Smooth muscle cell (in vitro differentiated cells): Measurements from ENCODE around the gene TBX5. TPM values are rescaled to one million over a fixed set of nuclear protein-coding genes. Genes with fewer than 3 reads are reported as not detected.

ENCODE experiments used
- DNase-seq: peaks from one replicate; lab custom pipeline; 2025; ENCODE audit not compliant: unreplicated experiment; lab: John Stamatoyannopoulos, UW
- H2AFZ ChIP-seq: fragments of 200-600 bp; sonication (generic); 2 replicates; pipeline ENCODE4 v1.6.0; 2016; ENCODE audit warnings: antibody characterized with exemption, low read depth, mild to moderate bottlenecking
- H3F3A ChIP-seq: fragments of 200-600 bp; sonication (generic); 2 replicates; pipeline ENCODE4 v1.6.0; 2017; ENCODE audit warnings: antibody characterized with exemption, low read depth
- H3K27ac ChIP-seq: fragments of 200-600 bp; sonication (generic); 2 replicates; pipeline ENCODE4 v1.5.1; 2016; ENCODE audit warnings: low read depth, mild to moderate bottlenecking
- H3K27me3 ChIP-seq: fragments of 200-600 bp; sonication (generic); 2 replicates; pipeline ENCODE4 v1.6.1; 2016; ENCODE audit warnings: low read depth, mild to moderate bottlenecking
- H3K36me3 ChIP-seq: fragments of 200-600 bp; sonication (generic); 2 replicates; pipeline ENCODE4 v1.5.1; 2016; ENCODE audit warnings: low read depth
- H3K4me1 ChIP-seq: fragments of 200-600 bp; sonication (generic); 2 replicates; pipeline ENCODE4 v1.5.1; 2016; ENCODE audit warnings: low read depth
- H3K4me2 ChIP-seq: fragments of 200-600 bp; sonication (generic); 2 replicates; pipeline ENCODE4 v1.6.0; 2016; ENCODE audit warnings: mild to moderate bottlenecking
- H3K4me3 ChIP-seq: fragments of 200-600 bp; sonication (generic); 2 replicates; pipeline ENCODE4 v1.5.1; 2016; ENCODE audit warnings: mild to moderate bottlenecking
- H3K79me2 ChIP-seq: fragments of 200-600 bp; sonication (generic); 2 replicates; pipeline ENCODE4 v1.6.0; 2016; ENCODE audit warnings: low read depth, mild to moderate bottlenecking
- H3K9ac ChIP-seq: fragments of 200-600 bp; sonication (generic); 2 replicates; pipeline ENCODE4 v1.6.0; 2016; ENCODE audit warnings: low read depth
- H3K9me3 ChIP-seq: fragments of 200-600 bp; sonication (generic); replicated peaks from 2 replicates; pipeline ENCODE4 v1.5.1; 2016; ENCODE audit warnings: low read depth
- H4K20me1 ChIP-seq: fragments of 200-600 bp; sonication (generic); 2 replicates; pipeline ENCODE4 v1.6.0; 2016; ENCODE audit warnings: low read depth
- WGBS: methylation state at CpG from one replicate; pipeline ENCODE4 v1.1.7; 2016; ENCODE audit warnings: low lambda C conversion rate; 5-methylcytosine and 5-hydroxymethylcytosine counted together
- polyA plus RNA-seq: library from polyadenylated mRNA; unstranded; fragments of >200 nt; fragmentation: Nextera tagmentation; extraction: Ambion mirVana; gene quantifications from 2 replicates; pipeline ENCODE4 v1.2.1, GENCODE V29; 2016
- total RNA-seq: library from RNA; depleted of rRNA; stranded (reverse); fragments of >200 nt; gene quantifications from 2 replicates; pipeline ENCODE4 v1.2.3, GENCODE V29; 2014
- TF ChIP-seq, protein P1 (sequence below): fragments of 200-600 bp; sonication (generic); IDR thresholded peaks from 2 replicates; pipeline ENCODE4 v1.5.1; 2017; ENCODE audit warnings: borderline replicate concordance, mild to moderate bottlenecking, antibody characterized with exemption; ENCODE audit not compliant: insufficient read depth, poor library complexity, severe bottlenecking

Gene TBX5
- total and polyA plus RNA-seq, 2 experiments from 2014 or later: not detected

DNA sequence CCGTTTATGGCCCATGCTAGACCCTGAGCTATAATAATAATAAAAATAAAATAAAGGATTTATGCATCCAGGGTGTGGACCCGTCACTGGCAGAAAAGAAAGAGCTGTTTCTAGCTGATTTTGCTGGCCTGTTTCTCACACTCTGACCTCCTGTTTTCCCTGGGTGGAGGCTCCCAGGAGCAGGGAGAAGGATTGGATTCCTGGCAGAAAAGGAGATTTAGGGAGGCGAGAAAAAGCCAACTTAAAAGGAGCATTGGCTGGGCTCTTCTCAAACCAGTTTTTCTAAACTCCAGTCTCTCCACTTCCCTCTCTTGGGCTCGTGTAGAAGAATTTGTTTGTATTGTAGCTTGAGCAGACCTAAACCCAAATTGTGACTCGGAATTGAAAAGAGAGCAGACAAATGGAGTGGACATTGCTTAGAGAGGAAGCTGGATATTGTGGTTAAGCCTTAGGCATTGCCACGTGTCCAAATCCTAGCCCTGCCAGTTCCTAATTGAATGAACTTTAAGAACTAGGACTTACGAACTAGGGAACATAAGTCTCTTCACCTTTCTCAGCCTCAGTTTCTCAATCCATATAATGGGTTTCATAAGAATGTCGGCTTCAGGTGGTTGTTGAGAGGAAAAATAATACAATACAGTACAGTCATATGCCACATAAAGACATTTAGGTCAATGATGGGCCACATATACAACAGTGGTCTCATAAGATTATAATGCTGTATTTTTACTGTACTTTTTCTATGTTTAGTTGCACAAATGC is 14.4 kb upstream of the TBX5 start:
- DNase-seq: no peak
- no peak overlapping the region for H3K27ac ChIP-seq
- H4K20me1 ChIP-seq: no peaks in the 10 kb centered on the region
- no peak overlapping the region for H3K4me2 ChIP-seq
- H3K9ac ChIP-seq: no peak overlapping the region
- H3K79me2 ChIP-seq: no peaks in the 10 kb centered on the region
- H2AFZ ChIP-seq: no peak overlapping the region
- no peaks in the 10 kb centered on the region for H3K4me1 ChIP-seq
- no peaks in the 10 kb centered on the region for H3K9me3 ChIP-seq
- 74% methylated on average over 8 of the region's 8 CpGs for WGBS
- no peaks in the 10 kb centered on the region for H3F3A ChIP-seq
- no peak overlapping the region for H3K4me3 ChIP-seq
- H3K27me3 ChIP-seq: peaks cover 87% of the 10 kb centered on the region
- H3K36me3 ChIP-seq: no peaks in the 10 kb centered on the region
- TF ChIP-seq, protein P1, sequence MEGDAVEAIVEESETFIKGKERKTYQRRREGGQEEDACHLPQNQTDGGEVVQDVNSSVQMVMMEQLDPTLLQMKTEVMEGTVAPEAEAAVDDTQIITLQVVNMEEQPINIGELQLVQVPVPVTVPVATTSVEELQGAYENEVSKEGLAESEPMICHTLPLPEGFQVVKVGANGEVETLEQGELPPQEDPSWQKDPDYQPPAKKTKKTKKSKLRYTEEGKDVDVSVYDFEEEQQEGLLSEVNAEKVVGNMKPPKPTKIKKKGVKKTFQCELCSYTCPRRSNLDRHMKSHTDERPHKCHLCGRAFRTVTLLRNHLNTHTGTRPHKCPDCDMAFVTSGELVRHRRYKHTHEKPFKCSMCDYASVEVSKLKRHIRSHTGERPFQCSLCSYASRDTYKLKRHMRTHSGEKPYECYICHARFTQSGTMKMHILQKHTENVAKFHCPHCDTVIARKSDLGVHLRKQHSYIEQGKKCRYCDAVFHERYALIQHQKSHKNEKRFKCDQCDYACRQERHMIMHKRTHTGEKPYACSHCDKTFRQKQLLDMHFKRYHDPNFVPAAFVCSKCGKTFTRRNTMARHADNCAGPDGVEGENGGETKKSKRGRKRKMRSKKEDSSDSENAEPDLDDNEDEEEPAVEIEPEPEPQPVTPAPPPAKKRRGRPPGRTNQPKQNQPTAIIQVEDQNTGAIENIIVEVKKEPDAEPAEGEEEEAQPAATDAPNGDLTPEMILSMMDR: no peak

DNA sequence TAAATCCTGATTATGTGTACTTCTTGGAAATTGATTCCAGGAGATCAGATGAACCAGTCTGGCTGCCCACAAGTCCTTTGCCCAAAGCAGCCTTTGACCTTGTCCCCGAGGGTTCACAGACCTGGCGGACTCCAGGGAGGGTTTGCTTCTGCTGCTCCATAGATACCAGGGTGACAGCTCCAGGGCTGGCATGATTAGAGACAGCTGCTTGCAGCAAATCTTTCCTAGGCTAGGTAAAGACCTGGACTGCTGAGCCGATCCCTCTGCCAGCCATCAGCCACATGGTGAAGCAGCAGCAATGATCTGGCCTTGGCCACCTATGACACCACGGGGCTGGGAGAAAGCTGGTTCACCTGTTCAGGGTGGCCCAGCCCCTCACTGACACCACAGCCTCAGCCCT is 10.1 kb upstream of the TBX5 start:
- Histone ChIP-seq H3K4me1 (no peaks in the 10 kb centered on the region), H3K27me3 (peaks cover 98% of the 10 kb centered on the region), H3K4me2 (no peak overlapping the region), H3K36me3 (no peaks in the 10 kb centered on the region), H3K9me3 (no peaks in the 10 kb centered on the region), H3K4me3 (no peak overlapping the region), H3F3A (no peaks in the 10 kb centered on the region), H2AFZ (no peak overlapping the region), H3K27ac (no peak overlapping the region), H4K20me1 (no peaks in the 10 kb centered on the region), H3K79me2 (no peaks in the 10 kb centered on the region), H3K9ac (no peak overlapping the region)
- TF ChIP-seq, protein P1: no peak
- DNase-seq: no peak
- WGBS: 82% methylated on average over 4 of the region's 4 CpGs

DNA sequence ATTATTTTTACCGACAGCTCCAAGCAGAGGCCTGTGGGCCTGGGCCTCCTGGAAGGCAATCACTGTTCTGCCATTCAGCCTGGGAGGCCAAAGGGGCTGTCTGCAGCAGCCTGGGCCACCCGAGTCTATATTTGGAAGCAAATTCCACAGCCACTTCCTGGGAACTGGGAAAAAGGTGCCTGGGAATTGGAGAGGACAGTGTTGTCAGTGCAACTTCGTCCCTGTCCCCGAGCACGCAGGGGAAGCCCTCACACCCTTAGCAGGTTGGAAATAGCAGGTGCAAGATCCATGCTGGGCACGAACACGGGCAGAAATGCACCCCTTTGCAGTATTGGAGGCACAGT is 9.6 kb upstream of the TBX5 start:
- H3K36me3 ChIP-seq: no peaks in the 10 kb centered on the region
- H2AFZ ChIP-seq: no peak overlapping the region
- H3K27ac ChIP-seq: no peak overlapping the region
- TF ChIP-seq, protein P1: no peak
- WGBS: 52% methylated on average over 7 of the region's 7 CpGs
- H3K9me3 ChIP-seq: no peaks in the 10 kb centered on the region
- no peak overlapping the region for H3K9ac ChIP-seq
- no peaks in the 10 kb centered on the region for H3K79me2 ChIP-seq
- DNase-seq: no peak
- H3K4me3 ChIP-seq: no peak overlapping the region
- H3K4me2 ChIP-seq: no peak overlapping the region
- H3K4me1 ChIP-seq: no peaks in the 10 kb centered on the region
- no peaks in the 10 kb centered on the region for H4K20me1 ChIP-seq
- H3K27me3 ChIP-seq: peaks cover 98% of the 10 kb centered on the region
- H3F3A ChIP-seq: no peaks in the 10 kb centered on the region
